ENCODE data around the gene WDR55. TPM values are rescaled to one million over a fixed set of nuclear protein-coding genes. Genes with fewer than 3 reads are reported as not detected.
"Not testable (repeated sequence)": the region's sequence is repeated elsewhere in the genome, so short reads cannot be mapped to it uniquely, and the experiment has no call there.

WDR55 gene, protein sequence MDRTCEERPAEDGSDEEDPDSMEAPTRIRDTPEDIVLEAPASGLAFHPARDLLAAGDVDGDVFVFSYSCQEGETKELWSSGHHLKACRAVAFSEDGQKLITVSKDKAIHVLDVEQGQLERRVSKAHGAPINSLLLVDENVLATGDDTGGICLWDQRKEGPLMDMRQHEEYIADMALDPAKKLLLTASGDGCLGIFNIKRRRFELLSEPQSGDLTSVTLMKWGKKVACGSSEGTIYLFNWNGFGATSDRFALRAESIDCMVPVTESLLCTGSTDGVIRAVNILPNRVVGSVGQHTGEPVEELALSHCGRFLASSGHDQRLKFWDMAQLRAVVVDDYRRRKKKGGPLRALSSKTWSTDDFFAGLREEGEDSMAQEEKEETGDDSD
- total RNA-seq (2014; rRNA removed; shearing (Covaris generic)), result 16.0 and 20.8 TPM in 2 replicates

- Histone ChIP-seq H3K27me3 (replicated peaks) (no peaks in the 10 kb centered on the region), H3K36me3 (peaks cover 82% of the 10 kb centered on the region), H3K27ac (peak within 1 kb of the TSS; percentile 51), H3K4me1 (replicated peaks) (peaks cover 13% of the 10 kb centered on the region), H3K9me3 (replicated peaks) (no peaks in the 10 kb centered on the region), H3K4me3 (peak within 1 kb of the TSS; percentile 60)
- DNase-seq (ENCODE audit: low read depth in 1 of 2, low spot score in 2 of 2), result peak; percentile 98 to 99
Measured at GRCh38 chr5:140664359-140665119, at the start of gene WDR55. WDR55 (plus strand) TSS chr5:140664904; CDS start chr5:140664913, 9 bp downstream.

GRCh38 chr5:140622301-140622700 lies 42.4 kb upstream of the WDR55 start:
- Histone ChIP-seq H3K4me1 (replicated peaks) (peaks cover 15% of the 10 kb centered on the region), H3K27ac (no peak overlapping the region), H3K4me3 (no peak overlapping the region), H3K9me3 (replicated peaks) (0 out of 2 replicates have a peak, but pooled peaks cover 2% of the 10 kb centered on the region), H3K36me3 (no peaks in the 10 kb centered on the region), H3K27me3 (replicated peaks) (no peaks in the 10 kb centered on the region)
- DNase-seq (ENCODE audit: low read depth in 1 of 2, low spot score in 2 of 2), result peak in 1 of 2 experiments; percentile 10

GRCh38 chr5:140623061-140623460 lies 41.6 kb upstream of the WDR55 start:
- H3K4me3 ChIP-seq; H3K9me3 ChIP-seq (replicated peaks); H3K27me3 ChIP-seq (replicated peaks); H3K36me3 ChIP-seq; H3K27ac ChIP-seq; DNase-seq (ENCODE audit: low read depth in 1 of 2, low spot score in 2 of 2): not testable (repeated sequence)
- H3K4me1 ChIP-seq (replicated peaks), result peaks cover 15% of the 10 kb centered on the region

DNA sequence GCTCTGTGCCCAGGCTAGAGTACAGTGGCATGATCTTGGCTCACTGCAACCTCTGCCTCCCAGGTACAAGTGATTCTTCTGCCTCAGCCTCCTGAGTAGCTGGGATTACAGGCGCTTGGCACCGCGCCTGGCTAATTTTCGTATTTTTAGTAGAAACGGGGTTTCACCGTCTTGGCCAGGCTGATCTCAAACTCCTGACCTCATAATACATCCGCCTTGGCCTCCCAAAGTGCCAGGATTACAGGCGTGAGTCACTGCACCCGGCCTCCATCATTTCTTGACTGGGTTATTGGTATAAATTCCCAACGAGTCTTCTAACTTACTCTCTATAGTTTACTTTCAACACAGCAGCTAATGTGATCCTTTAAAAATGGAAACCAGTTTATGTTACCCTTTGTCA lies 39.8 kb upstream of the WDR55 start:
- not testable (repeated sequence) for H3K36me3 ChIP-seq; H3K27me3 ChIP-seq (replicated peaks); H3K9me3 ChIP-seq (replicated peaks); H3K4me3 ChIP-seq; H3K27ac ChIP-seq
- DNase-seq (ENCODE audit: low read depth in 1 of 2, low spot score in 2 of 2), result peak in 1 of 2 experiments; percentile 38
- H3K4me1 ChIP-seq (replicated peaks), result peaks cover 22% of the 10 kb centered on the region

DNA sequence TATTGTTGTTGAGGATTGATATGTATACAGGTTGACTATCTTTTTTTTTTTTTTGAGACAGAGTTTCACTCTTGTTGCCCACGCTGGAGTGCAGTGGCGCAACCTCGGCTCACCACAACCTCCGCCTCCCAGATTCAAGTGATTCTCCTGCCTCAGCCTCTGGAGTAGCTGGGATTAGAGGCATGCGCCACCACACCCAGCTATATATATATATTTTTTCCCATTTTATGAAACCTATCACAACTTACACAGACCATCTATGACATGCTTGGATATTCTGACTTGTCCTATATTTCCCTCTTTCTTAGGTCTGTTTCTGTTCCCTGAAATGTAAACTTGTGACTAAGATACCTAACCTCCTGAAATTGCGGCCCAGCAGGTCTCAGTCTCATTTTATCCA lies 36.7 kb upstream of the WDR55 start:
- H3K4me3 ChIP-seq, result no peak overlapping the region
- H3K36me3 ChIP-seq, result no peaks in the 10 kb centered on the region
- H3K9me3 ChIP-seq (replicated peaks), result 0 out of 2 replicates have a peak, but pooled peaks cover 2% of the 10 kb centered on the region
- peak in 1 of 2 experiments; percentile 8 for DNase-seq (ENCODE audit: low read depth in 1 of 2, low spot score in 2 of 2)
- H3K4me1 ChIP-seq (replicated peaks), result peaks cover 28% of the 10 kb centered on the region
- peak overlapping the region; percentile 54; the same call in 1 of the 2 replicates for H3K27ac ChIP-seq
- no peaks in the 10 kb centered on the region for H3K27me3 ChIP-seq (replicated peaks)

GRCh38 chr5:140628711-140629110 lies 36.0 kb upstream of the WDR55 start:
- no peak overlapping the region for H3K4me3 ChIP-seq
- H3K36me3 ChIP-seq, result no peaks in the 10 kb centered on the region
- H3K9me3 ChIP-seq (replicated peaks), result 0 out of 2 replicates have a peak, but pooled peaks cover 2% of the 10 kb centered on the region
- peak in 1 of 2 experiments; percentile 23 for DNase-seq (ENCODE audit: low read depth in 1 of 2, low spot score in 2 of 2)
- no peaks in the 10 kb centered on the region for H3K27me3 ChIP-seq (replicated peaks)
- H3K27ac ChIP-seq, result peak overlapping the region; percentile 54
- peaks cover 34% of the 10 kb centered on the region for H3K4me1 ChIP-seq (replicated peaks)

DNA sequence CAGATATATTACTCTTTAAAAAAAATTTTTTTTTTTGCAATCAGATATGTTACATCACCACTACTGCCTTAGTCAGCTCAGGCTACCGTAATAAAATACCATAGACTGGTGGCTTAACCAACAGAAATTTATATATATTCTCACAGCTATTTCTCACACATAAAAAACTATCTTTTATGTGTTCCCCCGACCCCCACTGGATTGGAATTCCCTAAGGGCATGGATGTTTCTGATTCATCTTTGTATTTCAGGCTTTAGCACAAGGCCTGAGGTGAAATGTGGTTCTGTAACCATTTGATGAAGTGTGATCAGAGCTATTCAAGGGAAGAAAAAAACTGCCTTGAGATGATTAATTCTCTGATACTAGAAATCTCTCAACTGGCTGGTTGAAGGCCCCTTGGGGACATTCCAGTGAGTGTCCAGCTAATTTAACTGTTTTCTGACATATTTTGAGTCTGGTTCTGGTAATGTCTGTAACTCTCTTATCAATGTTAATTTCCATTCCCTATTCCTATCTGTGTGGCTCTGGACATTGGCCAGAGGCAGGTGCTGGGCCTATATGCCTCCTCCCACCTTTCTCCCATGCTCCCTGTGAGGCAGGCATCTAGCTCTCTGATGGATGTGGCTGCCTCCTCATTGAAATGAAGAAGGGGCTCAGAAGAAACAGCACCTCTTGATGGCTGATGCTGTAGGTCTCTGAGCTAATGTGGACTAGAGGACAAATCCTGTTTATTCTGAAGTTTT lies 34.2 kb upstream of the WDR55 start:
- DNase-seq (ENCODE audit: low read depth in 1 of 2, low spot score in 2 of 2), result no peak

GRCh38 chr5:140631036-140631417 lies 33.7 kb upstream of the WDR55 start:
- no peak overlapping the region for H3K27ac ChIP-seq
- DNase-seq (ENCODE audit: low read depth in 1 of 2, low spot score in 2 of 2), result no peak
- peaks cover 20% of the 10 kb centered on the region for H3K4me1 ChIP-seq (replicated peaks)
- H3K36me3 ChIP-seq, result no peaks in the 10 kb centered on the region
- H3K4me3 ChIP-seq, result no peak overlapping the region
- H3K9me3 ChIP-seq (replicated peaks), result 0 out of 2 replicates have a peak, but pooled peaks cover 2% of the 10 kb centered on the region
- H3K27me3 ChIP-seq (replicated peaks), result no peaks in the 10 kb centered on the region

More for the DNA sequence above, 34.2 kb upstream of the WDR55 start:
- H3K27ac ChIP-seq, result no peak overlapping the region
- H3K4me3 ChIP-seq, result no peak overlapping the region
- 0 out of 2 replicates have a peak, but pooled peaks cover 2% of the 10 kb centered on the region for H3K9me3 ChIP-seq (replicated peaks)
- no peaks in the 10 kb centered on the region for H3K27me3 ChIP-seq (replicated peaks)
- H3K4me1 ChIP-seq (replicated peaks), result peaks cover 20% of the 10 kb centered on the region
- H3K36me3 ChIP-seq, result no peaks in the 10 kb centered on the region

GRCh38 chr5:140631831-140632365 lies 32.8 kb upstream of the WDR55 start:
- DNase-seq (ENCODE audit: low read depth in 1 of 2, low spot score in 2 of 2), result no peak
- Histone ChIP-seq H3K4me3 (no peak overlapping the region), H3K36me3 (no peaks in the 10 kb centered on the region), H3K9me3 (replicated peaks) (0 out of 2 replicates have a peak, but pooled peaks cover 2% of the 10 kb centered on the region), H3K27me3 (replicated peaks) (no peaks in the 10 kb centered on the region), H3K27ac (no peak overlapping the region), H3K4me1 (replicated peaks) (peaks cover 20% of the 10 kb centered on the region)

GRCh38 chr5:140632366-140633020 lies 32.2 kb upstream of the WDR55 start:
- H3K27me3 ChIP-seq (replicated peaks), result no peaks in the 10 kb centered on the region
- H3K4me3 ChIP-seq, result peak overlapping the region; percentile 20
- H3K4me1 ChIP-seq (replicated peaks), result peaks cover 20% of the 10 kb centered on the region
- DNase-seq (ENCODE audit: low read depth in 1 of 2, low spot score in 2 of 2), result no peak
- H3K27ac ChIP-seq, result no peak overlapping the region
- H3K36me3 ChIP-seq, result no peaks in the 10 kb centered on the region
- H3K9me3 ChIP-seq (replicated peaks), result no peaks in the 10 kb centered on the region

GRCh38 chr5:140633021-140633471 lies 31.7 kb upstream of the WDR55 start, which contains the start of gene CD14:
CD14 (minus strand) TSS chr5:140633175; CDS start chr5:140633071, 104 bp downstream.
- peak within 1 kb of the TSS; percentile 20 for H3K4me3 ChIP-seq
- DNase-seq (ENCODE audit: low read depth in 1 of 2, low spot score in 2 of 2), result peak; percentile 79 to 84
- H3K27ac ChIP-seq, result no peak within 1 kb of the TSS
- no peaks in the 10 kb centered on the region for H3K9me3 ChIP-seq (replicated peaks)
- H3K36me3 ChIP-seq, result no peaks in the 10 kb centered on the region
- no peaks in the 10 kb centered on the region for H3K27me3 ChIP-seq (replicated peaks)
- H3K4me1 ChIP-seq (replicated peaks), result peaks cover 20% of the 10 kb centered on the region

GRCh38 chr5:140633501-140633900 lies 31.2 kb upstream of the WDR55 start:
- H3K9me3 ChIP-seq (replicated peaks), result no peaks in the 10 kb centered on the region
- H3K4me3 ChIP-seq, result no peak overlapping the region

More at GRCh38 chr5:140633501-140633900, 31.2 kb upstream of the WDR55 start:
- DNase-seq (ENCODE audit: low read depth in 1 of 2, low spot score in 2 of 2), result no peak
- Histone ChIP-seq H3K36me3 (no peaks in the 10 kb centered on the region), H3K27me3 (replicated peaks) (no peaks in the 10 kb centered on the region), H3K27ac (no peak overlapping the region), H3K4me1 (replicated peaks) (peaks cover 17% of the 10 kb centered on the region)
